Activated CD8-positive, alpha-beta memory T cell treated with anti-CD3 and anti-CD28 coated beads for 1 hour (primary cell): ENCODE results near the gene BCO1.

Source experiments
- DNase-seq, 2 donors: peaks; one replicate each; pipeline ENCODE4 v3.0.0-alpha.2; 2020; ENCODE audit warnings: low read depth in 1 of 2; ENCODE audit errors: extremely low read depth in 1 of 2

BCO1 gene

GRCh38 chr16:81231014-81231413 lies 7.5 kb upstream of the BCO1 start:
- DNase-seq, result no peak

GRCh38 chr16:81232740-81233367 lies 5.6 kb upstream of the BCO1 start:
- DNase-seq, result no peak

GRCh38 chr16:81237282-81237681 lies 1.2 kb upstream of the BCO1 start:
- DNase-seq, result no peak

GRCh38 chr16:81237942-81238295 lies 570 bp upstream of the BCO1 start:
- DNase-seq, result no peak

- no peak for DNase-seq
Measured at GRCh38 chr16:81239367-81240121, 1.1 kb downstream of the BCO1 start.

GRCh38 chr16:81241706-81242105 lies 3.2 kb downstream of the BCO1 start:
- DNase-seq, result no peak

- DNase-seq, result no peak
Measured at GRCh38 chr16:81242977-81243618, 4.6 kb downstream of the BCO1 start.

GRCh38 chr16:81243942-81244341 lies 5.5 kb downstream of the BCO1 start:
- no peak for DNase-seq

- DNase-seq, result no peak
Measured at GRCh38 chr16:81251871-81252270, 13.4 kb downstream of the BCO1 start.

GRCh38 chr16:81253141-81253540 lies 14.7 kb downstream of the BCO1 start:
- no peak for DNase-seq

- DNase-seq, result no peak
Measured at GRCh38 chr16:81254922-81255526, 16.5 kb downstream of the BCO1 start.

GRCh38 chr16:81259916-81260315 lies 21.4 kb downstream of the BCO1 start:
- no peak for DNase-seq

GRCh38 chr16:81261049-81261648 lies 22.7 kb downstream of the BCO1 start:
- no peak for DNase-seq

GRCh38 chr16:81263470-81264220 lies 25.2 kb downstream of the BCO1 start:
- DNase-seq, result no peak

- no peak for DNase-seq
Measured at GRCh38 chr16:81264386-81264785, 25.9 kb downstream of the BCO1 start.

- DNase-seq, result no peak
Measured at GRCh38 chr16:81265052-81265451, 26.6 kb downstream of the BCO1 start.

GRCh38 chr16:81265658-81266451 lies 27.4 kb downstream of the BCO1 start:
- no peak for DNase-seq

GRCh38 chr16:81266680-81267095 lies 28.2 kb downstream of the BCO1 start:
- DNase-seq, result no peak

GRCh38 chr16:81268509-81268908 lies 30.0 kb downstream of the BCO1 start:
- no peak for DNase-seq
